HCT116 (cell line): ENCODE data around the gene CFAP221.

Source experiments
- EZH2 ChIP-seq: fragments of 200-600 bp; sonication (generic); IDR thresholded peaks from 2 replicates; pipeline ENCODE4 v1.6.1; 2017; ENCODE audit warnings: antibody characterized with exemption, mixed run types
- EZH2phosphoT487 ChIP-seq: fragments of 200-600 bp; IDR thresholded peaks from 2 replicates; pipeline ENCODE4 v1.6.1; 2018; ENCODE audit warnings: antibody characterized with exemption, borderline replicate concordance
- POLR2AphosphoS5 ChIP-seq: IDR thresholded peaks from 2 replicates; pipeline ENCODE4 v1.6.1; 2011; ENCODE audit warnings: mild to moderate bottlenecking, low read depth, low read length, moderate library complexity
- SP1 ChIP-seq: IDR thresholded peaks from 2 replicates; pipeline ENCODE4 v1.6.1; 2012; ENCODE audit warnings: low read depth
- TCF7L2 ChIP-seq: IDR thresholded peaks from 2 replicates; pipeline ENCODE4 v1.7.0; 2011; ENCODE audit warnings: borderline replicate concordance, inconsistent platforms; ENCODE audit not compliant: insufficient read depth, insufficient read length; ENCODE audit errors: extremely low read depth
- ZNF274 ChIP-seq: fragments of 200-500 bp; sonication (Bioruptor generic); IDR thresholded peaks from 2 replicates; pipeline ENCODE4 v1.6.1; 2014; ENCODE audit warnings: mild to moderate bottlenecking, low read depth, low read length, inconsistent platforms
- TF ChIP-seq, protein P1 (sequence below), 3 experiments: fragments of 200-600 bp in 1 of 3; sonication (generic) in 1 of 3; IDR thresholded peaks in 2 of 3; conservative IDR thresholded peaks in 1 of 3; 2 replicates each; pipeline ENCODE4 v1.5.1; 2012 to 2017; ENCODE audit warnings: low read depth in 2 of 3, low read length in 2 of 3, antibody characterized with exemption in 1 of 3, borderline replicate concordance in 1 of 3, control low read depth in 1 of 3, mild to moderate bottlenecking in 1 of 3, mixed read lengths in 1 of 3, mixed run types in 1 of 3, moderate library complexity in 1 of 3; ENCODE audit not compliant: insufficient read depth in 1 of 3
- TF ChIP-seq, protein P2 (sequence below): IDR thresholded peaks from 2 replicates; pipeline ENCODE4 v1.6.1; 2011; ENCODE audit warnings: mild to moderate bottlenecking, low read length, moderate library complexity; ENCODE audit not compliant: insufficient replicate concordance; ENCODE audit errors: extremely low read depth
- TF ChIP-seq, protein P3 (sequence below): IDR thresholded peaks from 2 replicates; pipeline ENCODE4 v1.6.1; 2012
- TF ChIP-seq, protein P4 (sequence below): IDR thresholded peaks from 2 replicates; pipeline ENCODE4 v1.6.1; 2012

DNA sequence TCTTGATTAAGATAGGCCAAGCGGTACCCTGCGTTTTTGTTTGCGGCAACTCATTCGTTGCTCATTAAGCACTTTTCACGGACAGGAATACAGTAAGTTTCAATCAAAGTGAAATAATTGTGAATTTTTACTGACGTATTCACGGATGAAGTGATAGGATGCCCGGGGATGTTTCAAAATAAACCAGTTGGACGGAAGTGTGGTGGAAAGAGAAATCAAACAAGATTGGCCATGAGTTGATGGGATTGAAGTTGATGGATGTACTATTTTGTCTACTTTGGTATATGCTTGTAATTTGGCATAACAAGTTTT lies 135.2 kb downstream of the CFAP221 start:
- TF ChIP-seq, protein P1, sequence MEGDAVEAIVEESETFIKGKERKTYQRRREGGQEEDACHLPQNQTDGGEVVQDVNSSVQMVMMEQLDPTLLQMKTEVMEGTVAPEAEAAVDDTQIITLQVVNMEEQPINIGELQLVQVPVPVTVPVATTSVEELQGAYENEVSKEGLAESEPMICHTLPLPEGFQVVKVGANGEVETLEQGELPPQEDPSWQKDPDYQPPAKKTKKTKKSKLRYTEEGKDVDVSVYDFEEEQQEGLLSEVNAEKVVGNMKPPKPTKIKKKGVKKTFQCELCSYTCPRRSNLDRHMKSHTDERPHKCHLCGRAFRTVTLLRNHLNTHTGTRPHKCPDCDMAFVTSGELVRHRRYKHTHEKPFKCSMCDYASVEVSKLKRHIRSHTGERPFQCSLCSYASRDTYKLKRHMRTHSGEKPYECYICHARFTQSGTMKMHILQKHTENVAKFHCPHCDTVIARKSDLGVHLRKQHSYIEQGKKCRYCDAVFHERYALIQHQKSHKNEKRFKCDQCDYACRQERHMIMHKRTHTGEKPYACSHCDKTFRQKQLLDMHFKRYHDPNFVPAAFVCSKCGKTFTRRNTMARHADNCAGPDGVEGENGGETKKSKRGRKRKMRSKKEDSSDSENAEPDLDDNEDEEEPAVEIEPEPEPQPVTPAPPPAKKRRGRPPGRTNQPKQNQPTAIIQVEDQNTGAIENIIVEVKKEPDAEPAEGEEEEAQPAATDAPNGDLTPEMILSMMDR (IDR thresholded peaks at IDR 0.05 in 2 of 3, conservative IDR thresholded peaks at IDR 0.05 in 1 of 3; ENCODE audit: borderline replicate concordance in 1 of 3, insufficient read depth in 1 of 3, low read depth in 2 of 3, low read length in 2 of 3), result no peak
- no peak for TF ChIP-seq EZH2
- TF ChIP-seq, protein P2, sequence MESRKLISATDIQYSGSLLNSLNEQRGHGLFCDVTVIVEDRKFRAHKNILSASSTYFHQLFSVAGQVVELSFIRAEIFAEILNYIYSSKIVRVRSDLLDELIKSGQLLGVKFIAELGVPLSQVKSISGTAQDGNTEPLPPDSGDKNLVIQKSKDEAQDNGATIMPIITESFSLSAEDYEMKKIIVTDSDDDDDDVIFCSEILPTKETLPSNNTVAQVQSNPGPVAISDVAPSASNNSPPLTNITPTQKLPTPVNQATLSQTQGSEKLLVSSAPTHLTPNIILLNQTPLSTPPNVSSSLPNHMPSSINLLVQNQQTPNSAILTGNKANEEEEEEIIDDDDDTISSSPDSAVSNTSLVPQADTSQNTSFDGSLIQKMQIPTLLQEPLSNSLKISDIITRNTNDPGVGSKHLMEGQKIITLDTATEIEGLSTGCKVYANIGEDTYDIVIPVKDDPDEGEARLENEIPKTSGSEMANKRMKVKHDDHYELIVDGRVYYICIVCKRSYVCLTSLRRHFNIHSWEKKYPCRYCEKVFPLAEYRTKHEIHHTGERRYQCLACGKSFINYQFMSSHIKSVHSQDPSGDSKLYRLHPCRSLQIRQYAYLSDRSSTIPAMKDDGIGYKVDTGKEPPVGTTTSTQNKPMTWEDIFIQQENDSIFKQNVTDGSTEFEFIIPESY, result no peak
- TF ChIP-seq, protein P3, sequence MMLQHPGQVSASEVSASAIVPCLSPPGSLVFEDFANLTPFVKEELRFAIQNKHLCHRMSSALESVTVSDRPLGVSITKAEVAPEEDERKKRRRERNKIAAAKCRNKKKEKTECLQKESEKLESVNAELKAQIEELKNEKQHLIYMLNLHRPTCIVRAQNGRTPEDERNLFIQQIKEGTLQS, result no peak
- no peak for TF ChIP-seq ZNF274
- TF ChIP-seq POLR2AphosphoS5, result no peak
- no peak for TF ChIP-seq SP1
- TF ChIP-seq, protein P4, sequence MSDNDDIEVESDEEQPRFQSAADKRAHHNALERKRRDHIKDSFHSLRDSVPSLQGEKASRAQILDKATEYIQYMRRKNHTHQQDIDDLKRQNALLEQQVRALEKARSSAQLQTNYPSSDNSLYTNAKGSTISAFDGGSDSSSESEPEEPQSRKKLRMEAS, result no peak
- TF ChIP-seq EZH2phosphoT487, result no peak
- no peak for TF ChIP-seq TCF7L2
